Liver (tissue), 3 donors: Measurements from ENCODE around the gene ABCG8.

Source experiments
- ATF3 ChIP-seq: IDR thresholded peaks from 2 replicates; pipeline ENCODE4 v1.6.1; 2016; ENCODE audit warnings: antibody characterized with exemption
- CTCF ChIP-seq: fragments of 150-350 bp; IDR thresholded peaks from 2 replicates; pipeline ENCODE4 v1.5.1; 2017; ENCODE audit warnings: improper control_type of control experiment, low read depth, low read length; ENCODE audit not compliant: missing input control
- EGR1 ChIP-seq, 2 donors: IDR thresholded peaks; 2 replicates each; pipeline ENCODE4 v1.6.1; 2016 to 2018; ENCODE audit warnings: antibody characterized with exemption in 2 of 2, low read depth in 2 of 2
- JUND ChIP-seq, 2 donors: IDR thresholded peaks; 2 replicates each; pipeline ENCODE4 v1.6.1; 2016; ENCODE audit warnings: antibody characterized with exemption in 2 of 2
- MAX ChIP-seq: IDR thresholded peaks from 2 replicates; pipeline ENCODE4 v1.6.1; 2016; ENCODE audit warnings: antibody characterized with exemption
- NR2F2 ChIP-seq: IDR thresholded peaks from 2 replicates; pipeline ENCODE4 v1.6.1; 2016; ENCODE audit warnings: antibody characterized with exemption
- RAD21 ChIP-seq, 2 donors: IDR thresholded peaks; 2 replicates each; pipeline ENCODE4 v1.6.1; 2016; ENCODE audit warnings: antibody characterized with exemption in 2 of 2, mild to moderate bottlenecking in 2 of 2
- REST ChIP-seq: IDR thresholded peaks from 2 replicates; pipeline ENCODE4 v1.6.1; 2016; ENCODE audit warnings: antibody characterized with exemption, mild to moderate bottlenecking
- RXRA ChIP-seq, 2 donors: IDR thresholded peaks; 2 replicates each; pipeline ENCODE4 v1.6.1; 2017 to 2018; ENCODE audit warnings: antibody characterized with exemption in 2 of 2, mild to moderate bottlenecking in 1 of 2
- SP1 ChIP-seq: IDR thresholded peaks from 2 replicates; pipeline ENCODE4 v1.6.1; 2018; ENCODE audit warnings: antibody characterized with exemption, mild to moderate bottlenecking
- TAF1 ChIP-seq: conservative IDR thresholded peaks from 2 replicates; pipeline ENCODE4 v1.6.1; 2016; ENCODE audit warnings: antibody characterized with exemption, mild to moderate bottlenecking
- YY1 ChIP-seq: IDR thresholded peaks from 2 replicates; pipeline ENCODE4 v1.6.1; 2016; ENCODE audit warnings: antibody characterized with exemption, mild to moderate bottlenecking
- ZBTB33 ChIP-seq: IDR thresholded peaks from 2 replicates; pipeline ENCODE4 v1.6.1; 2016; ENCODE audit warnings: antibody characterized with exemption
- donor health status: healthy.
- donor health status: healthy.

- TF ChIP-seq CTCF (no peak), SP1 (no peak), ZBTB33 (no peak), RXRA (IDR thresholded peaks at IDR 0.05) (no peak), RAD21 (IDR thresholded peaks at IDR 0.05) (no peak), MAX (no peak), REST (no peak), EGR1 (IDR thresholded peaks at IDR 0.05; ENCODE audit: low read depth in 2 of 2) (no peak), NR2F2 (no peak), YY1 (no peak), TAF1 (no peak), JUND (IDR thresholded peaks at IDR 0.05) (no peak), ATF3 (no peak)
Observed at GRCh38 chr2:43812006-43812405, 26.8 kb upstream of the ABCG8 start.
